ENCODE results near the gene MESP2.

MESP2 gene

DNA sequence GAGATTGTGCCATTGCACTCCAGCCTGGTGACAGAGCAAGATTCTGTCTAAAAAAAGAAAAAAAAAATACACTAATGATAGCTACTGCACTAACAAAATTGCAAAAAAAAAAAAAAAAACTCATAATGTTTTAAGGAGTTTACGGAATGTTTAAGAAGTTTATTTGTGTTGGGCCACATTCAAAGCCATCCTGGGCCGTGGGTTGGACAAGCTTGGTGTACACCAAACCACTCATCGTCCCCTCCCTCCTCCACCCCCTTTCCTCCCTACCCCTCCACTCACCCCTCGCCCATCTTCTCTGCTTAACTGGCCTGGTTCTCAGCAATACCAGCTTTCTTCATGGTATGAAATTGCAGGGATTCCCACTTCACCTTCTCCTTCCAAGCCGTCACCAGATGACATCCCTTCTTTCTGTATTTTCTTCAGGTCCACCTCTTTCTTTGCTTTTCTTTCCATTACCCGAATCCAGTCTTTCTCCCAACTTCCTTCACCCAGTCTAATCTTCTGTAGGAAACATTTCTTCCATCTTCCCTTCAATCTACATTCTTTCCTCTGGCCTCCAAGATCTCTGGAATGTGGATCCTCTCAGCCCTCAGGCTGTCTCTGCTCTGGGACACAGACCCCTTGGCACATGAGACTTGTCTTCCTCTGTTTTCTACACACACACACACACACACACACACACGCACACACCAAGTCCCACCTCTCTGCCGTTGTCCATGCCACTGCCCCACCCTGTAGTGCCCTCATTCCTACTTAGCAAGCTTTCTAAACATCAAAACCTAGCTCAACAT is 21.6 kb upstream of the MESP2 start:
- in situ Hi-C loops (cut with HindIII; ENCODE audit: low sequenced_read_pairs): no loop called here

DNA sequence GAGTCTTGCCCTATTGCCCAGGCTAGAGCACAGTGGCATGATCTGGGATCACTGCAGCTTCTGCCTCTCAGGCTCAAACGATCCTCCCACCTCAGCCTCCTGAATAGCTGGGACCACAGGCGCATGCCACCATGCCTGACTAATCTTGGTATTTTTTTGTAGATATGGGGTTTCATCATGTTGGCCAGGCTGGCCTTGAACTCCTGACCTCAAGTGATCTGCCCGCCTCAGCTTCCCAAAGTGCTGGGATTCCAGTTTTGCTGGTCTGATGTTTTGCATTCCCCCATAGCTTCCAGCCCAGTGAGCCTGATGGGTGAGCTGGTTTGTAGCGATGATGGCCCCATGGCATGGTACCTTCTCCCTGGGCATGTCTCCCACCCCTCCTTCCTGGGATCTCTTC is 20.4 kb upstream of the MESP2 start:
- in situ Hi-C loops (cut with HindIII; ENCODE audit: low sequenced_read_pairs): no loop called here

DNA sequence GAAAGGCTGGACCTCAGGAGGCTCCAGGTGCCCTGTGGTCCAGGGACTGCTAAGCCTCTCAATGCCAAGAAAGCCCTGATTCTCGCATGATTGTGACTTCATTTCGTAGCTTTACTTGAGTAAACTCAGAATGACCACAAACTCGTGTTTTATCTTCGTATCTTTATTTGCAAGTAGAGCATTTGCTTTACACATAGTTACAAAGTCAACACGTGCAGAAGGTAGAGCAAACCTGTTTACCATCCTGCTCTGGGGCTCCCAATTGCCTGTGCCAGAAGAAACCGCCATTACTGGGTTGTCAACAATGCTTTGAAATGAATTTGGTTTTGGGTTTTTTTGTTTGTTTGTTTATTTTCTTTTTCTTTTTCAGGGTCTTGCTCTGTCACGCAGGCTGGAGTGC is 19.2 kb upstream of the MESP2 start:
- in situ Hi-C loops (cut with HindIII; ENCODE audit: low sequenced_read_pairs): no loop called here

DNA sequence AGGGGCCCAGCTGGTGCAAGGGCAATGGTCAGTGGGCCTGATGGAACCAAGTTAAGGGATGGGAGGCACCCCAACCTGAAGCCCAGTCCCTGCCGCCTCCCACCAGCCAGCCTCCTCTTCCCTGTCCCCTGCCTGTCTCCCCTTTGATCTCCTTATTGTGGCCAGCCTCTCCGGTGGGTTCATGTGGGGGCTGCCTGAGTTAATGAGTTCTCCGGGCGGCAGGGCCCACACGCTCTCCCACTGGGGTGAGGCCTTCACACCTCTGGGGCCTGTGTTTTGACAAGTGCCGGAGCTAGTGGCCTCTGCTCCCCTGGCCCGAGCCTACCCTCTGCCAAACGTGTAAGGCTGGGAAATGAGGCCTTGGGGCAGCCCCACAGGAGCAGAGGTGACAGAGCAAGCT is 17.8 kb upstream of the MESP2 start:
- in situ Hi-C loops (cut with HindIII; ENCODE audit: low sequenced_read_pairs): no loop called here

DNA sequence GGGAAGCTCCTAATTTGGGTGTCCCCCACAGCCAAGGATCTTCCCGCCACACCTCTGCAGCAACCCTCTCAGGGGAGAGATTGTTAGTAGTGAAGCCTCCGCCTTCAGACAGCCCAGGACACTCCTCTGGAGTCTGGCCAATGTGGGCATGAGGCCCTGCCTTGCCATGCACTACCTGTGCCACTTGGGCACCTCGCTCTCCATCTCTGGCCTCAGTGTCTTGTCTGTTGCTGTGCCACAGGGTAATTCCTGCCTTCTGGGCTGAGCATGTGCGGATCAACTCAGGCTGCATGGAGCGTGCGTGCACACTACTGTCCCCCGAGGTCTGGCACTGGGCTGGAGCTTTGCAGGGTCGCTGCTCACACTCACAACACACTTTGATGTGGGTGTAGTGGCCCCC is 17.2 kb upstream of the MESP2 start:
- in situ Hi-C loops (cut with HindIII; ENCODE audit: low sequenced_read_pairs): no loop called here

DNA sequence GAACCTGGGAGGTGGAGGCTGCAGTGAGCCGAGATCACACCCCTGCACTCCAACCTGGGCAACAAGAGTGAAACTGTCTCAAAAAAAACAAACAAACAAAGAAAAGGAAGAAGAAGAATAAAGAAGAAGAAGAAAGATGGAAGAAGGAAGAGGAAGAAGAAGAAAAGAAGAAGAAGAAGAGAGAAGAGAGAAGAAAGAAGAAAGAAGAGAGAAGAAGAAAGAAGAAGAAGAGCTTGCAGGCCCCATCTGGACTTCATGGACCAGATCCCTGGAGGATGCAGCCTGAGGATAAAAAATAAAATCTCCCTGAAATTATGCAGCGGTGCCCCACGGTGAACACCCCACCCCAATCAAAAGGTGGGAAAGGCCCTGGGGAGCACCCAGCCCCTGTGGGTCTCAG is 16.3 kb upstream of the MESP2 start:
- in situ Hi-C loops (cut with HindIII; ENCODE audit: low sequenced_read_pairs): loop anchor here (5.0 kb wide), 1 partner anchor 117 kb away; no protein-coding TSS in a partner anchor

DNA sequence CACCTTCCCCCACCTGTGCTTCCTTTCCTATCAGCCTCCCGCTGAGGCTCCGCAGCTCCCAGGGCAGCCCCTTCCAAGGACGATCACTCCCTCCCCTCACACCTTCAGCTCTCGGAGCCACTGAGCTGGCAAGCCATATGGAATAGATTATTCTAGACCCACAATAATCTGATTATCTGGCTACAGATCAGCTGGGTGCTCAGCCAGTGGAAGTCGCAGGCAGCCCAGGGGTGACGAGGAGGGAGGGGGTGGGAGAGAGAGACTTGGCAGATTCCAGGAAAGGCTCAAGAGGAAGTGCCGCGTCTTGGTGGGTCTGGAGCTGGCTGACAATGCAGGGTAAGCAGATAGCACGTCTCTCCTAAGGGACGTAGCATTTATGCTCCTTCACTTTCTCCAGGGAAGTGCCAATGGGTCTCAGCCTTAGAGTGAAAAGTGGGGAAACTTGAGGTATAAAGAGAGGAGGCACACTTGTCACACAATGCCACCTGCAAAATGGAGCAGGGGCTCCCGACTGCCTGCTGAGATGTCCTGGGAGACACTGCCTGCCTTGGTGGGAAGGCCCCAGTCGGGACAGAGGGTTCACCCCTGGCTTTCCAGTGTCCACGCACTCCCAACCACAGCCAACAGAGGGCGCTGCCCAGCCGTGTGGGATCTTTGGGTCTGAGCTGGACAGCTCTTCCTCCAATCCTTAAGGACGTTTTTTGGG is 15.7 kb upstream of the MESP2 start:
- in situ Hi-C loops (cut with HindIII; ENCODE audit: low sequenced_read_pairs): loop anchor here (5.0 kb wide), 1 partner anchor 117 kb away; no protein-coding TSS in a partner anchor

GRCh38 chr15:89761009-89761831 is 14.9 kb upstream of the MESP2 start:
- in situ Hi-C loops (cut with HindIII; ENCODE audit: low sequenced_read_pairs): loop anchor here (5.0 kb wide), 1 partner anchor 116 kb away; no protein-coding TSS in a partner anchor

- in situ Hi-C loops (cut with HindIII; ENCODE audit: low sequenced_read_pairs): loop anchor here (5.0 kb wide), 1 partner anchor 115 kb away; no protein-coding TSS in a partner anchor
Observed at GRCh38 chr15:89761929-89762328, 14.2 kb upstream of the MESP2 start.

DNA sequence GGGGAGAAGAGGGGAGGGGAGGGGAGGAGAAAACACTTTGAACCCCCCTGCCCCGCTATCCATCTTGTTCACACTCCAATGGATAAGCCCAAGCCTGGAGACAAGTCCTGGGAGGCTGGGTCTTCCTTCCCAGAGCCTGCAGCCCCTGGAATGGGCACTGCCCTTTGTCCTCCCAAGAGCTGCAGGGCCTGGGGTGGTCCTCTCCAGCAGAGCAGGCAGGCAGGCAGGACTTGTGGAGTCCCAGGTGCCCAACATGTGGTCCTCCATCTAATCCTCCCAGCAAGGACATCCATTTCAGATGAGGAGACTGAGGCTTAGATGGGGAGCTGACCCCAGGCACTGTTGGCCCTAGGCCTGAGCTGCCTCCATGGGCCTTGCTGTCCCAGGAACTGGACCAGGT is 10.4 kb upstream of the MESP2 start:
- in situ Hi-C loops (cut with HindIII; ENCODE audit: low sequenced_read_pairs): no loop called here

DNA sequence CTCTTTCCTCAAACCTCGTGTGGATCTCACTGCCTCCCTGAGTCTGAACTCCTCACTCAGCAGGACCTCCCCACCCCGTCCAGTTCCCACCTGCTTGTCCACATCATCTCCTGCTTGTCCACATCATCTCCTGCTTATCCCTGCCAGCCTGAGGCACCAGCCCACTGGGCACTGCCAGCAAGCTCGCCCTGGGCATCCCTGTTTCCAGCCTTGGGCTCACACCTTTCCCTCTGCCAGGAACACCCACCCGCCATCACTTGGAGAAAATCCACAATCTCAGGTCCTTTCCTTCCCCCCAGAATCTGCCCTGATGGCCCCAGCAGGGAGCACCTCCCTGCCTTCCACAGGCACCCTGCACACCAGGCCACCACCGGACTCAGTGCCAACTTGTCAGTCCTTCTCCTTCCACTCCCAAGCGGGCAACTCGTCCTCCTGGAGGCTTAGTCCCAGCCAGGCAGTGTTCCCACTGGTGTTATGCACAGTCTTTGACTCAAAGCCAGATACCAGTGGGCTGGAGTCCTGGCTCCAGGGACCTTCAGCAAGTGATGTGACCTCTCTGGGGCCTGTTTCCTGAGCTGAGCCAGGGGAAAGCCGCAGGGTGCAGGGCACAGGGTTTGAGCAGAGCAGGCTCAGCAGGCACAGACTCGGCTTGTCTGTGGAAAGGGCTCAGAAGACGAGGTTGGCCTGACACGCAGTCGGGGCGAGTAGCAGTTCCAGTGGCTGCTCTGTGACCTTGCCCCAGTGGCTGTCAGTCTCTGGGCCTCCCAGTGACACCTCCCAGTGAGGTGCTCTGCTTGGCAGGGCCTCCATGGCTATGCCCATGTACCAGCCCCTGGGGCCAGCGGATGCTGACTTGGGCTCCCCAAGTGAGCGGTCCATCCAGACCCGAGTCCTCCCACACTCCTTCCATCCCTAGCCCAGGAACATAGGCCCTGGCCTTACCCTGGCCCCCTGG is 9.5 kb upstream of the MESP2 start:
- in situ Hi-C loops (cut with HindIII; ENCODE audit: low sequenced_read_pairs): no loop called here

DNA sequence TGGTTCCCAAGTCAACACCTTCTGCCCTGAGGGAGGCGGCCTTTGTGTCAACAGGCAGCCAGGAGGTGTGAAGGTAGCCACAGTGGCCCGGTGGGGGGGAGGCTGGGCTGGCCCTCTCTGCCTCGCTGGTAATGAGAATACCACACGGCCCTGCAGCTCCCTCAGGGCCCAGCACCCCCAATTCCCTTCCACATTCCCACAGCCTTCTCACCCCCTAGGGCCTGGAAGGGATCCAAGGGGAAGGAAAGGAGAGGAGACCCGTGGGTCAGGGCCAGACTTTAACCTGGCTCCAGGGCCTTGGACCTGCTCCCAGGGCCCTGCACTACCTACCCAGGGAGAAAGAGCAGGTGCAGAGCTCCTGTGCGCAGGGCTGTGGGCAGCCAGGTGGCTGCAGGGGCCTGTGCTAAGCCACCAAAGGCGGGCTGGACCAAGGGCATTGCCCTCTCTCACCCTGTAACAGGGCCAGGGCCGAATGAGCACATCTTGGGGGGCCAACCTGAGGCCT is 8.7 kb upstream of the MESP2 start:
- in situ Hi-C loops (cut with HindIII; ENCODE audit: low sequenced_read_pairs): no loop called here

DNA sequence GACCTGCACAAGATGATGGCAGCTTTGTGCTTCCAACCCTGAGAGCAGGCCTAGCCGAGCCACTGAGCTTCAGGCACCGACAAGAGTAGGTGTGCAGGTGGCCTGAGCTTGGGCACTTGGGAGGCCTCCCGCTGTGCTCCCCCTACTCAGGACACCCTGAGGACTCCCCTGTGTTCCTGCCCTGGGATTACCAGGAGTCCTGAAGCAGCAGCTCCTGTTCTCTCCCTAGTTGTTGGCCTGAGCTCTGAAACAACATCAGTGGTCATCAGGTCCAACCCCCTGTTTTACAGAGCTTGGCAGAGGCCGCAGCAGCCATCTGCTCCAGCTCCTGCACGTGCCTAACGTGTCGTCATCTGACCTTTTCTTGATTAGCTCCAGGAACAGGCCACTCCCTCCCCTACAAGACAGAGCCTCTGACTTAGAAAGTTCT is 8.0 kb upstream of the MESP2 start:
- in situ Hi-C loops (cut with HindIII; ENCODE audit: low sequenced_read_pairs): no loop called here

DNA sequence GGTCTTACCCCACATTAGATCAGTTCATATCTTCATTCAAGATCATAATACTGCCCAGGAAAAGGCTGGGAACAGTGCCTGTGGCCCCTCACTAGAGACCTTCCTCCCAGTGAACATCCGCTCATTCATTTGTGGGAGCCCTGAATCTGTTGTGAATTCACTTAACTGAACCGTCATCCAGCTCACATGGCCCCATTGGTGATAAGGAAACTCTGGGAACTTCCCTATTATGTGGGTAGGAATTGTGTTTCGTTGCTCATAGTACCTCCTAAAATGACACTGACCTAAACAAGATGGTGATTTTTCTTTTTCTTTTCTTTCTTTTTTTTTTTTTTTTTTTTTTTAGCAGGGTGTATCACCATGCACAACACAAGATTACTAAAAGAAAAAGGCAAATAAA is 6.8 kb upstream of the MESP2 start:
- in situ Hi-C loops (cut with HindIII; ENCODE audit: low sequenced_read_pairs): no loop called here

GRCh38 chr15:89770041-89770440 is 6.1 kb upstream of the MESP2 start:
- in situ Hi-C loops (cut with HindIII; ENCODE audit: low sequenced_read_pairs): no loop called here

DNA sequence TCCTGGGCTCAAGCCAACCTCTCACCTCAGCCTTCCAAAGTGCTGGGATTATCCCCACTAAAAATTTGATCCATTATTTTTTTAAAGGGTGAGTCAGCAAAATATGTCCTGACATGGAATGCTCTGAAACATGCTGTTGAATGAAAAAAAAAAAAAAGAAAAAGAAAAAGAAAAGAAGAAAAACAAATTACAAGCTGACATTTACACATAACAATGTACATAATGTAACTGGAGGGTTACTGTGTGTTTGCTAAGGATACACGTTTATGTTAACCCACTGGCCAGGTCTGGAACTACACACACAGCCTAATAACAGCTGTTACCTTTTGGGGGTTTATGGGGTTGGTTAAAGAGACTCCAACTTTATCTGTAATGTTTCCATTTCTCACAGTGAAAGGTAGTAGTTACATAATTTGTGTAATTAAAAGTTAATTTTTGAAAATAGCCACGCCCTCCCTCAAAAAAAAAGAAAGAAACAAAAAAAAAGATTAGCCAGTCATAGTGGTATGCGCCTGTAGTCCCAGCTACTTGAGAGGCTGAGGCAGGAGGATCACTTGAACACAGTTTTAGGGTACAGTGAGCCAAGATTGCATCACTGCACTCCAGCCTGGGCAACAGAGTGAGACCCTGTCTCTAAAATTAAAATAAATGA is 3.1 kb upstream of the MESP2 start:
- in situ Hi-C loops (cut with HindIII; ENCODE audit: low sequenced_read_pairs): no loop called here

DNA sequence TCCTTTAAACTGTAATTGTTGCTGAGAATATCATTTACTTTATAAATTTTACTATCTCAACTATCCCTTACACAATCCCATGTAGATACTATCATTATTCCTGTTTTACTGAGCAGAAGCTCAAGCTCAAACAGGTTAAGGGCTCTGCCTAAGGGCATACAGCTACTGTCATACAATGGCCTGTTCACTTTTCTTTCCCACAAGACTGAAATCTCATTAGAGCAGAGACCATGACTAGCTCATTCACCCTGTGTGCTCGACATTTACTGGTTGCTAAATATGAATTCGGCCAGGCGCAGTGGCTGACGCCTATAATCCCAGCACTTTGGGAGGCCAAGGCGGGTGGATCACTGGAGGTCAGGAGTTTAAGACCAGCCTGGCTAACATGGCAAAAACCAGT is 1.6 kb upstream of the MESP2 start:
- in situ Hi-C loops (cut with HindIII; ENCODE audit: low sequenced_read_pairs): no loop called here

- in situ Hi-C loops (cut with HindIII; ENCODE audit: low sequenced_read_pairs): no loop called here
Observed at GRCh38 chr15:89775815-89776214, 317 bp upstream of the MESP2 start.

DNA sequence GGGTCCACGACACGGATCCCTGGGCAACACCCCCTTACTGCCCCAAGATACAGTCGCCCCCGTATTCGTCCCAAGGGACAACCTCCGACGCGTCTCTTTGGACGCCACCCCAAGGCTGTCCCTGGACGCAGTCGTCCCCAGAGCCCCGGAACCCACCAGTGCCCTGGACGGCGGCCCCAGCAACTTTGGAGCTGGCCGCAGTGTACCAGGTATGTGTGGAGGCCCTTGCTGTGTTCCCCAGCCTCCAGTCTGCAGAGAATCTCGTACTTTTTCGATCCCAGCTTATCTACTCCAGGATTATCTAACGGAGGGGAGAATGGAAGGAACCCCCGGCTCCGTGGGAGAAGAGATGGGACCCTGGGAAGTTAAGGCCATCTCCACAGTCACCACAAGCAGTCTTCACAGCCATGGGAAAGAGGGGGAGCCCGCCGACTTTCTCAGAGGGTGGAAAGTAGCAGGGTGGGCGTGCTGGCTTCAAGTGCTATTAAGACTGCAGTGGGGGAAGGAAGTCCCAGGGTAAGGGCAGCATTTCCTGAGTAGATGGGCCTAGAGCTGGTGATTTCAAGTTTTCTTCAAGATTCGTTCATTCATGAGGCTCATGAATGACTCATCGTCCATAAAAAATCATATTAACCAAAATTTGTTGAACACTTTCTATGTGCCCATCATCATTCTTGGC is 1.1 kb downstream of the MESP2 start:
- in situ Hi-C loops (cut with HindIII; ENCODE audit: low sequenced_read_pairs): no loop called here
